NOMO-1 (cell line): Measurements from ENCODE around the gene CFAP251.
"Not testable (repeated sequence)": the region's sequence is repeated elsewhere in the genome, so short reads cannot be mapped to it uniquely, and the experiment has no call there.

Experiments
- DNase-seq, 2 experiments: peaks; one replicate each; lab custom pipeline; 2025; ENCODE audit not compliant: unreplicated experiment in 2 of 2; lab: John Stamatoyannopoulos, UW

Gene CFAP251

DNA sequence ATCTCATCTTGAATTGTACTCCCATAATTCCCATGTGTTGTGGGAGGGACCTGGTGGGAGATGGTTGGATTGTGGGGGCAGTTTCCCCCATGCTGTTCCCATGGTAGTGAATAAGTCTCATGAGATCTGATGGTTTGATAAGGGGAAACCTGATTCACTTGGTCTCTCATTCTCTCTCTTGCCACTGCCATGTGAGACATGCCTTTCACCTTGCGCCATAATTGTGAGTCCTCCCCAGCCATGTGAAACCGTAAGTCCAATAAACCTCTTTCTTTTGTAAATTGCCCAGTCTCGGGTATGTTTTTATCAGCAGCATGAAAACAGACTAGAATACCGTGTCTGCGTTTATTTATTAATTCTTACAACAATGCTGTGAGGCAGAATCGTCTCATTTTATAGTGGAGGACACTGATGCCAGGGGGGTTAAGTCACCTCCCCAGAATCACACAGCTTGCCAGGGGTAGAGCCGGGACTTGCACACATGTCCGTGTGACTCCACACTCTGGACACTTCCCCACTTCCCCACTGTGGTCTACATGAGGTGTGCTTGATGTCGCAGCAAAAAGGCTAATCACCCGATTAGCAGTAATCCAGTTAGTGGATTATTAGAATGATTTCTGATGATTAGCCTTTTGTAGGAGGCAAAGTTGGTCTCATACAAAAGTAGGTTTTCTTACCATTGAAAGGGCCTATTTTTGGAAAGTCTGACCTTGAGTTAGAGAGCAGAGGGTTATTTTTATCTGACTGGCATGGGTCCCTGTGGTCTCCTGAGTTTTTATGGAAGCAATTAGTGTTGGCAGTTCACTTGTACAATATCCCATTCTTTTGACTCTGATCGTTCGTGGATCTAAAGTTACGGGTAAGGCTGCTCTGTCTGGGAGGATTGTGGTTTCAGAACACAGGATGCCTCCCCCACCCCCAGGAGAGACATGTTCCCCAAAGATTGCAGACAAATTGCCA is 55.9 kb downstream of the CFAP251 start:
- no peak for DNase-seq

DNA sequence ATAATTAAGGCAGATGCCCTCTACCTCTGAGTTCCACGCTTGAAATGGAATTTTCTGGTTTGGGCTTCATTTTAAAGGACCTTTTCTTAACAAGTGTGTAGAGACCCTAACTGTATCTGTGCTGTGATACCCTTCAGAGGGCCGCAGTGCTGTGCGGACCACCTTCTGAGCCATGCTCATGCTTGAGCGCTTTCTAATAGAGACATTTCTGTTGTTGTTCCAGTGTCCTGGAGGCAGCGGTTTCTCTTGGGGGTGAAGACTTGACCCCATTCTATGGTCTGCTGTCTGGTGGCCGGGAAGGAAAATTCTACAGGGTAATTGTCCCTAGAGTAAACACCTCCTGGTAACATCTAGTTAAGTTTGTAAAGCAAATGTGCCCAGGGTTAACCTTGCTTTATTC is 56.6 kb downstream of the CFAP251 start:
- DNase-seq = no peak

DNA sequence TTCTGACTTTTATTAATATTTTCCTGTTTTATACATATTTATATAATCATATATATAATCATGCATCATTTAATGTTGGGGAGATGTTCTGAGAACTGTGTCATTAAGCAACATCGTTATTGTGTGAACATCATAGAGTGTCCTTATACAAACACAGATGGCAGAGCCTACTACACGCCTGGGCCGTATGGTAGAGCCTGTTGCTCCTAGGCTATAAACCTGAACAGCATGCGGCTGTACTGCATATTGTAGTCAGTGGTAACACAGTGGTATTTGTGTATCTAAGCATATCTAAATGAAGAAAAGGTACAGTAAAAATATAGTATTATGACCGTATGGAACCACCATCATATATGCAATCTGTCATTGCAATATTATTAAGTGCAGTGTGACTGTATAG is 58.6 kb downstream of the CFAP251 start:
- DNase-seq = no peak

DNA sequence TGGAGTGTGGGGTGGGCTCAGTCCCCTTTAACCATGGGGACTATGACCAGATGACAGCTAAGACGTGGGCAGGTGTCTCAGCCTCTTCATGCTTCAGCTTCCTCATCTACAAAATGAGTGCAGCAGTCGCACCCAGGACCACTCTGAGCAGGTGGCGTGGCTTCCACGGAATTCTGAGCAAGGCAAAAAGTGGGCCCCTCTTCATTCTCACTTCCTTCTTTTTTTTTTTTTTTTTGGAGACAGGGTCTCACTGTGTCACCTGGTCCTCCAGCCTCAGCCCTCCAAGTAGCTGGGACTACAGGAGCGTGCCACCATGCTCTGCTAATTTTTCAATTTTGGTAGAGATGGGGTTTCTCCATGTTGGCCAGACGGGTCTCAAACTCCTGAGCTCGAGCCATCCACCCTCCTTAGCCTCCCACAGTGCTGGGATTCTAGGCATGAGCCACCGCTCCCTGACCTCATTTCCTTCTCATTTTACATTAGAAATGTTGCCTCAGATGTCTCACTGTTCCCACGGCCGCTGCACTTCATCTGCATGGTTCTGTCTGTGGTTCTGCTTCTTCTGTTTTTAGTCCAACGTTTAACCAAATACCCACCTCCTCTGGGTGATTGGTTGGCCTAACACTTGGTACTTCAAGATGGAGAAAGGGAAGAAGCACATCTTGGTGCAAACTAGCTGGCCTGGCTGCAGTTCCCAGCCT is 61.9 kb downstream of the CFAP251 start:
- DNase-seq = peak; percentile 62 to 81

DNA sequence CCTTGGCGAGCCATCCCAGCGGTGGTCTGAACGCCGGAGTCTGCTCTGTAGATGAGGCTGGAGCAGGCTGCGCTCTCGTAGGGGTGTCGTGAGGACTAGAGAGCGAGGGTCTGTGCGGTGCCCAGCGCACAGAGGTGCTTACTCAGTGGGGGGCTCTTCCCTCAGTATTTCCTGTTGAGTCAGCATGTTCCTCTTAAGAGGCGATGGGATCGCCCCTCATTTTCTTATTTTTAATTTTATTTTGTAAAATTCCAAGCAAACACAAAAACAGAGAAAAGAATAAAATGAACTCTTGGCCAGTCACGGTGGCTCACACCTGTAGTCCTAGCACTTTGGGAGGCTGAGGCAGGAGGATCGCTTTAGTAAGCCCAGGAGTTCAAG is 62.5 kb downstream of the CFAP251 start:
- DNase-seq = no peak

DNA sequence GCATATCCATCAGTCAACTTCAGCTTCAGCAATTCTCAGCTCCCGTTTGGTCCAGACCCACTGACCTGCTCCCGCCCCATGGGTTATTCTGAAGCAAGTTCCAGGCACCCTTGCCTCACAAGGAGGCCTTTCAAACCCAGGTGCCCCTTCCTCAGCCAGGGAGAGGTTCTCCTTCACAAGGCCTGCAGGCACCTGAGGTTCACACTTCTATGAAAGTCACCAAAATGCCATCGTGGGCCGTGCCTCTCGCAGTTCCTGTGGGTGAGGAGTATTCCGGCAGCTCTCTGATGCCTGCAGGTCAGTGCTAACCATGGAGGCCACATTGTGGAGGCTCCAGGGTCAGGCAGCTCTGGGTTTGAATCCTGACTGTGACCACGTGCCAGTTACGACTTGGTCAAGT is 63.1 kb downstream of the CFAP251 start:
- no peak for DNase-seq

DNA sequence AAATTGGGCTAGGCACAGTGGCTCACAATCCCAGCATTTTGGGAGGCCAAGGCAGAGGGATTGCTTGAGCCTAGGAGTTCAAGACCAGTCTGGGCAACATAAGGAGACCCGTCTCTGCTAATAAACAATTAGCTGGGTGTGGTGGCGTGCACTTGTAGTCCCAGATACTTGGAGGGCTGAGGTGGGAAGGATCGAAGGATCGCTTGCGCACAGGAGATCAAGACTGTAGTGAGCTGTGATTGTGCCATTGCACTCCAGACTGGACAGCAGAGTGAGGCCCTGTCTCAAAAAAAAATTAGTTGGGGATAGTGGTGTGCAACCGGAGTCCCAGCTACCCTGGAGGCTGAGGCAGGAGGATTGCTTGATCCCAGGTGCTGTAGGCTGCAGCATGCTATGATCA is 64.6 kb downstream of the CFAP251 start:
- DNase-seq = no peak

DNA sequence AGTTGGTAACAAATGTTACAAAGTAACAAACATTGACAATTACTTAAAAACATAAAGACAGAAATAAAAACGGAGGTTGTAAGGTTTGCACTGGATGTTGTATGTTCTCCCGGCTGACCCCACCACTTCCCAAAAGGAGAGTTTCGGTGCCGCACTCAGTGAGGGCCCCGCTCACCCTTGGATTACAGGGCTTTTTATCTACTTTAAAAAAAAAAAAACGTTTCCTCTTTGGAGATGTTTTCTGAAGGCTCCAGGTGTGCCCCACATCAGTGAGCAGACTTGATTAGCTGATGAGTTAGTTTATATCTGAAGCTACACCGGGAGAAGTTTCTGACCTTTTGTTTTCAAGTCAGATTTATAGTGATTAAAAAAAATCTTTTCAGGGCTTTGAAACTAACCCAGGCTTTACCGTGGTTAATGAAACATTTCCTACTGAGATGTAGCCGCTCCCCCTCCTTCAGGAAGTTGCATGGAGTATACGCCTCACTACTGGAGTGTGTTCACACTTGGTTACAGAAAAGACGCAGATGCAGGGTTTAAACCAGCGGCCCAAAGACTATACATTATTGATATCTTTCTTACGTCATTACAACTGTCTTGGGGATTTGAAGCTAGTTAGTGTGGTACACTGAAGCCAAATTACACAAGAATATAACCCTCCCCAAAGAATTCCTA is 65.3 kb downstream of the CFAP251 start:
- DNase-seq = peak; percentile 42 to 51

DNA sequence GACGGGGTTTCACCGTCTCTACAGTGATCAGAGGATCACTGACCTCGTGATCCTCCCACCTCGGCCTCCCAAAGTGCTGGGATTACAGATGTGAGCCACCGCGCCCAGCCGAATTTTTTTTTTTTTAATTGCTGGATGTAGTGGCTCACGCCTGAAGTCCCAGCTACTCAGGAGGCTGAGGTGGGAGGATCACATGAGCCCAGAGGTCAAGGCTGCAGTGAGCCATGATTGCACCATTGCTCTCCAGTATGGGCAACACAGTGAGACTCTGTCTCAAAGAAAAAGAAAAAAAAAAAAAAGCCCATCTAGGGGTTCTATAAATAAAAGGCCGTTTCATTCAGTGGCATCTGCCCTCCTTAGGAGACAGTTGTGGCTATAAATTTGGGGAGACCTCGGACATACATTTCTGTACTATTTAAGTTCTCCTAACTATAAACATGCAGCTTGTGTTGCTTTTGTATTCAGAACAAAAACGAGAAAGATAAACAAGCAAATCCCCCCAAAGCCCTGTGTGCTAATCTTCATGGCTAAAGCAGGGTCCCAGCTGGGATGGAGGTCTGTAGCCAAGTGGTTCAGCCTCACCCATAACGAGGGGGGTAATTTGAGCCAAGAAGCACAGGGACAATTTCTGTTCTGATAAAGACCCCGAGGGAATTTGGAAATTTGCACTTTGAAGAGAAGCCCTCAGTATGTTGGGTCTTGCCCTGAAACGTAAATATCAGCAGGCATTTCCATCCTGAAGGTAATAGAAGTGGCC is 68.3 kb downstream of the CFAP251 start:
- DNase-seq = no peak

DNA sequence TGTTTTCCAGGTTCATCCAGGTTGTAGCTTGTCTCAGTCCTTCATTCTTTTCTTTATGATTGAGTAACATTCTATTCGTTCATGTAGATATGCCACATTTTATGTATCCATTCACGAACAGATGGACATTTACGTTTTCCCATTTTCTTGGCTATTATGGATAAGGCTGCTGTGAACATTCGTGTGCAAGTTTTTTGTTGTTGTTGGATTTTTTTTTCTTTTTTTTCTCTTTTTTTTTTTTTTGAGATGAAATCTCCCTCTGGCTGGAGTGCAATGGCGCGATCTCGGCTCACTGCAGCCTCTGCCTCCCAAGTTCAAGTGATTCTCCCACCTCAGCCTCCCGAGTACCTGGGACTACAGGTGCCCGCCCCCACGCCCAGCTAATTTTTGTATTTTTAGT is 70.1 kb downstream of the CFAP251 start:
- not testable (repeated sequence) for DNase-seq

DNA sequence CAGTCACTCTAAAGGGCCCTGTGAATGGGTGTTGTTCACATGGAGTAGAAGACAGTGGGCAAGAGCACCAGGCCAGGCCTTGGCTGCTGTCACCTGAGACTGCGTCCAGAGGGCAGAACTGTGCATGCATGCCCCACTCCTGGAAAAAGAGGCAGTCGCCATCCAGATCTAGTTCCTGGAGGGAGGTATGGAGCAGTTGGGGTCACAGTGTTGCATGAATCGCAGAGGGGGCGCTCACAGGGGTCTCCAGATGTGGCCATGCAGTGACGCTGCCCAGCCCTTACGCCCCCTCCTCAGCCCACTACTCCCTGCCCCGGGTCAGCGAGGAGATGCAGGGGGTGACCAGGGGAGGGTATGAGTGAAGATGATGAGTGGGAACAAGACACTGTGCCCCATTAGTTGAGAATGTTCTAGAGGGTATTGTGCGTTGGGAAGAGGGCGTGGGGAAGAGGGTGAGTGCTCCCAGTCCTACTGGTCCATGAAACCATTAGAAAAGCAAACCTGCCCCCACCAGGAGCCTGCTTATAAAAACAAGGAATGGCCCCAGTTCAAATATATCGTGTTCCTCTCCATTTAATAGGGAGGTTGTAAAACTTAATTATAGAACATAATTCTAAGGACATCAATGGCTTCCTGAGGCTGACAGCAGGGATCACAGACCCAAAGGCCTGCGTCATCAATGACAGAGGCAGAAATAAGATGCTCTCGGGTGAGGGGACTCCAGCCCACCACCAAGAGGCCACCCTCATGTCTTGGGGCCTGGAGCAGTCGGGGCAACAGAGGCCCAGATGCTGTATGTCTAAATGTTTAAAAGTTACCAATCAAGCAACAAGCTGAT is 71.1 kb downstream of the CFAP251 start:
- DNase-seq = no peak

DNA sequence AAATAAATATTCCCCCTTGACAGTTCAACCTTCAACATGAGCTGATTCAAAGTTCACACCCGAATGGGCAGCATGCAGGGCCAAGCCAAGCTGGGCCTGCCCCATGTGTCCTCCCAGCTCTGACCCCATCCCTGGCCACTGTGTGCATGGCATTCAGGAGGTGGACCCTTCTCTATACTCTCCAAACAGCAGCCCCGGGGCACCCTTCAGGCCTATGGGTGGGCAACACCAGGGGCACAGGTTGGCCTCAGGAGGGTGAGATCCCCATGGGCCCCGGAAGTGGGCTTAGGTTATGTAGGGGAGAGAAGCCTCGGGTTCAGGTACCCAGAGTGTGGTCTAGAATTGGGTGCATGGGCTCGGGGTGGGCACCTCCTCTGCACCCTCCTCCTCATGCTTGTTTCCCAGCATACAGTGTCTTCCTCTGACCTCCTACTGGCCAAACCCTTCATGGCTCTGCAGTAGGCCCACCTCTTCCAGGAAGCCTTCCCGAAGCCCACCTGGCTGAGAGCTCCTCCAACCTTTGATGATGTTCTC is 71.8 kb downstream of the CFAP251 start:
- DNase-seq = no peak

DNA sequence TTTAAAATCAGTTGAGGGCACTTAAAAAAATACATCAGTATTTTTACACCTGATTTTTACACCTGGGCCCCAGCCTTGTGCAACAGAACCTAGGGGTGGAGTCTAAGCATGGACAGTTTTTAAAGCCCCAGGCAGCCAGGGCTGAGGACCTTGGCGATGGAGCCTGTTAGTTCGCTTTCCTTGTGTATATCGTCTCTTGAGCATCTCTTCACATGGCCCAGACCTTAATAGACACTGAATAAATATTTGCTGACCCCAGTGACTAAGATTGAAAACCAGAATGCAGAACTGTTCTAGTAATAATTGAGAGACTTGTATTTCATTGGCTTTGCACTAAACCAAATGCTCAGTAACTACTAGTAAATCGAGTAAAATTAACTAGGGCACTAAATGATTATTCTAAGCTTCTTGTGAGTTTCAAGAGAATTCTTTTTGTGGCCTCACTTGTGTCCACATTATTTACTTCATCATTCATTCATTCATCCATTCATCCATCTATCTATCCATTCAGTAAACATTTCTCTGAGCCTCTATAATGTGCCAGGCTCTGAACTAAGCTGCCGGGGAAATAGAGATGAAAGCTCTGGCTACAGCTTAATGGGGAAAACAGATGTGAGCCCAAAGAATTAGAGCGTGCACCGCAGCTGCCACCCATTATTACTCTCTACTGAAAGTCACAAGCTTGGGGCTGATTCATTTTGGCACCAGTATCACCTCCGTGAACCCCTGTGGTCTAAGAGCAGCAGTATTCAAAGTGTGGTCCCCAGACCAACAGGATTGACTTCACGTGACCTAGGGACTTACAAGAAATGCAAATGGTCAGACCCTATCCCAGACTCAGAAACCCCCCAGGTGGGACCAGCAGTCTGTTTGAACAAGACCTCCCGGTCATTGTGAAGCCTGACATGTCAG is 72.6 kb downstream of the CFAP251 start:
- DNase-seq = no peak

DNA sequence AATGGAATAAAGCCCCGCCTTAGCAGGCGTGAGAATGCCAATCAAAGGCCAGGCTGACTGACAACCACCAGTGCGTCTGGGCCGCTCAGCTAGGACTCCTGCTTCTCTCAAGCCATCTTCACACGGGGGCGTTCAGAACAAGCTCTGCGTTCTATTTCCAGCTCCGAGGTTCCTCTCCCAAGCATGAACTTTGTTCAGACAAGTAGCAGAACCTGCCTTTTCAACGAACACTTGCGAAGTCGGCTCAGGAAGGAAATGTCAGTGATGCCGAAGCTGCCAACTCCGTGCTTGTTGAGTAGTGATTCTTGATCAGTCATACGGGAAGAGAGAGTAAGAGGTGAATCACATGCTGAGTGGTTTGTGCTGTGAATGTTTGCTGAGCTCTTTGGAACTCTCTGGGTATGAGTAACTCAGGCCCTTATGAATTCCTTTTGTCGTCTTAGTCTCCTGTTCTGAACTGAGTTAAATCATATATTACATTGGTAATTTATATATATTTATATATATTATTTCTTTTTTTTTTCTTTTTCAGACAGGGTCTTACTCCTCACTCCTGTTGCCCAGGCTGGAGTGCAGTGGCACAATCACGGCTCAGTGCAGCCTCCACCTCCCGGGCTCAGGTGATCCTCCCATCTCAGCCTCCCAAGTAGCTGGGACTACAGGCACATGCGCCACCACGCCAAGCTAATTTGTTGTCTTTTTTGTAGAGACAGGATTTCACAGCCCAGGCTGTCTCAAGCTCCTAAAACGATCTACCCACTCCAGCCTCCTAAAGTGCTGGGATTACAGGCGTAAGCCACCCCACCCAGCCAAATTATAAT is 73.9 kb downstream of the CFAP251 start:
- peak; percentile 74 to 92 for DNase-seq

DNA sequence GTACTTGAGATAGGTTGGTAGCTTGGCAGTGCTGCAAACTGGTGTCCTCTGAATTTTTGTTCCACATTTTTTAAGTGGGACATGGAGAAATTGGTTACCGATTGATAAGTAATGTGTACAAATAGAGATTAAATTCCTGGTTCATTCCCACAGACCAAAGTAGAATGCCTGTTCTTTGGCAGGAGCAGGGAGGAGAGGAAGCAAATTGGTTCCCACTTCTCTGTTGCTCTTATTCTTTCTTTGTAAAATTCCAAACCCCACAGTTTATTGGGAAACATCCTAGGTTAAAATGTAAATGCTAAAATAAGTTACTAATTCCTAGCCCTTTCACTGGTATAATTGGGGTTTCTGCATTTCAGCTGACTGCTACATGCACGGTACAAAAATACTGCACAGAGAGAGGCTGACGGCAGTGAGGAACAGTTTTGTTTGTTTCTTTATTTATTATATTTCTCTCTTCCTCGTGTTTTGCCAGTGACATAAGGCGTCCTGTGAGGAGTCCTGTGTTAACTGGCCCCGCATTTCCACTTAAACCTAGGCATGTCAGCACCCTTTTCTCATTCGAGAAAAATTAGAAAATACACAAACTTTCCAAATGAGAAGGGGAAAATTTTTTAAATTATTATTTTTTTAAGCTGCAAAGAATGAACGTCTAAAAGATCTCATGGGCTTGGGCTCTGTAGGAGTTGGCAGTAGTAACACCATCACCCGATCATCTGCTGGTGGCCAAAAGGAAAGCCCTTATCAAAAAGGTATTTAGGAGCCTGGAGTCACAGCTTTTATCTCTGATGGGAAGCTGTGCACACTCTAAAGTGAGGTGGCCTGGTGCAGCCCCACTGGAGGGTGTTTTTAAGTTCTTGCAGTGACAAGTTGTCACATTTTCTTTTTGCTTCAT is 77.9 kb downstream of the CFAP251 start:
- no peak for DNase-seq

DNA sequence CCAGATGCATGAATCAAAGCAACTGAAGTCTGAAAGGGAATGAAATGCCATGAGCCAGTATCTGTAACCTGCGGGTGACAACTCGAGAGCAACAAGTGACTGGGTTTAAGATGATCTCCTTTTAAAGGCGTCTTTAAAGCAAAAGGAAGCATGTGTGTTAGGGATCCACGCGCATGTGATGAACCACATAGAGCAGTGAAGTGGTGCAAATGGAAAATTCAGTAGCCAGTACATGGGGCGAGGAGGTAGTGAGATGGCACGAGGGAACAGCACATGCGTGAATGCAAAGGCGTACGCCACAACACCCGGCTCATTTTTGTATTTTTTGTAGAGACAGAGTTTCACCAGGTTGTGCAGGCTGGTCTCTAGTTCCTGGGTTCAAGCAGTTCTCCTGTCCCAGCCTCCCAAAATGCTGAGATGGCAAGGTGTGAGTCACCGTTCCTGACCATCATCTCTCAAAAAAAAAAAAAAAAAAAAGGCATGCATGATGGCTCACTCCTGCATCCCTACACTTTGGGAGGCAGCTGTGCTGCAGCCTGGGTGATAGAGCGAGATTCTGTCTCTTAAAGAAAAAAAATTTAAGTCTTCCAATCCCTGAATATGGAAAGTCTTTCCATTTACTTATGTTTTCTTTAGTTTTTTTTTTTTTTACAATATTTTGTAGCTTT is 78.7 kb downstream of the CFAP251 start:
- DNase-seq = no peak
